Measurements from ENCODE around the gene P2RY11.

Gene P2RY11

DNA sequence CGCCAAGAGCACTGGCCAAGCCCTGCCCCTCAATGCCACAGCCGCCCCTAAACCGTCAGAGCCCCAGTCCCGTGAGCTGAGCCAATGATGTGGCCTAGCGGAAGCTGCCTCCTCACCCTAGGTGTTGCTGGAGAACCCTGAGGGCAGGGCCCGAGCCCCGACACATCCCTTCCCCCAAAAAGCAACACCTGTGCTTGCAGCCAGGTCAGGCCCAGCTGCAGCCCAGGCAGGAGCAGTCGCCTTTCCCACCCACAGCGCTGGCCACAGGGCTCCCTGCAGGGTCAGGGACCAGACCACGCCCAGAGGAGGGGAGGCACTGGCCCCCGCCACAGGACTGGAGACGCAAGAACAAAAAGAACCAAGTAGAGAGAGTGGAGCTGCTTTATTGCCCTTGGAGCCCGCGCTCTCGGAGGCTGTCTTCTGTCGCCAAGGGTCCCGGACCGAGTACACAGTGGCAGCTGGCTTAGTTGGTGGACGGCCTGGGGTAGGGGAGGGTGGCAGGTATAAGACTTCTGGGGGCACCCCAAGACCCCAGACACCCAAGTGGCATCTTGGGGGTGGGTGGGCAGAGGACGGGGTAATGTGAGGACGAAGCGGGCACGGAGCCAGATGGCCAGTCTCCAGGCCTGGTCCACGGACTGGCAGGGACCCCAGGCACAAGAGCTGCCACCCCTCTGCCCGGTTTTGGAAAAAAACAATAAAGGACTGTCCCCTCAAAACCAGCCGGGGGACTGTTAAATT lies 3.3 kb downstream of the P2RY11 start:
- peak; percentile 35 for DNase-seq

DNA sequence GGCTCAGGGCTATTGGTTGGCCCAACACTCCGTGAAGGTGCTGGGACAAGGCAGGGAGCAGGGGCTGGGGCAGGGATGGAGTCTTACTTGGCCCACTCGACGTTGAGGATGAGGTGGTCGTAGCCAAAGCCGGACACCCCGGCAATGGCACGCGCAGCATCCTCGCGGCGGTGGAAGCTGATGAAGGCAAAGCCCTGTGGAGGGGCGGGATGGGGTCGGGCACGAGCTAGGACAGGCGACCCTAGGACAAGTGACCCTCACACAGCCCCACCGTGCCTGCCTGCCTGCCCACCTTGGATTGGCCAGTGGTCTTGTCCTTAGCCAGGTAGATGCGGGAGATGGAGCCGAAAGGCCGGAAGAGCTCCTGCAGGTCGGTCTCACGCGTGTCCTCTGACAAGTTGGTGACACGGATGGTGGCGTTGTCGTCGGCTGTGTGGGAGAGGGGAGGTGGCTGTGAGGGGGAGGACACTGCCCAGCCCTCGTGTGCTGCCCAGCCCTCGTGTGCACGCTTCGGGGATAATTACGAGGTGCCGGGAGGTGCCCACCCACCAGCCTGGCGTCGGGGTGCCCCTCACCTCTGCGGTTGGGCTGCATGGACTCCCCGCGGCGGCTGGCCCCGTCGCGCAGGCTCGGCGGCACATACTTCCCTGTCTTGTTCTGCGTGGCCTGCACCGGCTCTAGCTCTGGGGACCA lies 4.0 kb downstream of the P2RY11 start:
- no peak for DNase-seq

DNA sequence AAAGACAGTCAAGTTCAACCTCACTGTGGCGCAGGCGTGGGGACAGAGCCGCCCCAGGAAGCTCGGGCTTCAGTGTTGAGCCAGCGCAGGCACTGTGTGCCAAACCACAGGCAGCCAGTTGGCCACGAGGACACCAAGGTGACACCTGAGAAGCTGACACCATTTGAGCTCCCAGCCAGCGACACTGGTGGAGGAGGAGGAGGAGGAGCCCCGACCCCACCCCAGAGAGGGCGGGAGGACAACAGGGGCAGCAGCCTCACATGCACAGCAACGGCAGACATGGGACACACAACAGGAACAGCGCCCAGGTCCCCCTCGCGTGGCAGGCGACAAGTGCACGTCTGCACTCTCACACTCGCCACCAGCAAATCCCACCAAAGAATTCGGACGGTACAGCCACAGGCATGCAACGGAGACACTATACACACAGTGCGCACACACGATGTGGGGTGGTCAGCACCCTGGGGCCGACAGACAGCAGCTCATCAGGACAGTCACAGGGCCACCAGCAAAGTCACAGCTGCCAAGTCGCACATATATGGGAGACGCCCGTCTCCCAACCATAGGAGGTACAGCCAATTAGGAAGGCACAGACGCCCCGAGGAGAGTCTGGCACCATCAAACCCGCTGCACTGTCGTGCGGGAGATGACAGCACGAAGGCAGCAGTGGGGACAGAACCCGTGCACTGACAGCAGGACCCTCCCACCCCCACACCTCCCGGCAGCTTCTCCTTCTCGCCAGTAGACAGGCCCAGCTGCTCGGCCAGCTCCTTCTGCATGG lies 4.8 kb downstream of the P2RY11 start:
- DNase-seq: no peak

DNA sequence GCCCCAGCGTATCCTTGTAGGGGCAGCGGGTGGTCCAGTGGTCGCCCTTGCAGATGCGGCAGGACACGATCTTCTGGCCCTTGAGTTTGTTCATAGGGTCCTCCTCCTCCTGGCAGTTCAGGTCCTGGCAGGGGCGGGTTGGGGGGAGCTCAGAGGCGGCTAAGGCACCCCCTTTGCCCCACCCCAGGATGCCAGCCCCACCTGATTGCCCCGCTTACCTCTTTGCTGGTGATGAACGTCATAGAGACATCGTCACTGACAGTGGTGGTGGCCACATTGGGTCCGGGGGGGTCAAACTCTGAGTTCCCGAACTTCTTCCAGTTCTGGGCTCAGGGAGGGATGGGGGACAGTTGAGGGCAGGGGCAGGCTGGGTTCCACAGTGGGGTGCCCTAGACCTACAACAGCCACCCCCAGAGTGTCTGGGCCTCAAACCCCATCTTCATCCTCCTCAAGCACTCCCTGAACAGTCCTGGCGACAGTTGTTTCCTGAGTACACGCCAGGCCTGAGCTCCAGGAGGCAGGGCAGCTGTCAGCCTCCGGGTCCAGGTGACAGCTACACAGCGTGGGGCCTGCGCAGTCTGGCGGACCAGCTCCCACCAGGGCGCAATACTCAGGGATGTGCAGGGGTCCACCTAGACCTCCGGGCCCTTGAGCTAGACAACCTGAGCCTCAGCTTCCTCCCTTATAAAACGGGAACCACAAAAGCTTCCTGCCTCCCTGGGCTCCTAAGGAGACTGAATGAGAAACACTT lies 5.5 kb downstream of the P2RY11 start:
- no peak for DNase-seq

DNA sequence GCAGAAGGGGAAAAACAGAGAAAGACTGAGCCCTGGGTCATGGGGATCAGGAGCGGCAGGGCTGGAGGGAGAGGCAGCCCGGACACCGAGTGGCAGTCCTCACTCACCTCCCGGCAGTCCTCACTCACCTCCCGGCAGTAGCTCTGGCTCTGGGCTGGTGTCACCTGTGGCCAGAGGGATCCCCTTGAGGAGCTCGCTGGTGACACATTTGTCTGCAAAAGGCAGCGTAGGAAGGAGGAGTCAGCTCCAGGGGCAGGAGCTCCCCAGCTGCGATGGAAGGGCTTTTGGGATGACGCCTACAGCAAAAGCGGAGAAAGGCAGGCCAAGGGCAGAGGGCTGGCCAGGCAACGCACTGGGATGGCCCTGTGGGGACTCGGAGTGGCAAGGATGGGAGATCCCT lies 7.5 kb downstream of the P2RY11 start:
- no peak for DNase-seq

DNA sequence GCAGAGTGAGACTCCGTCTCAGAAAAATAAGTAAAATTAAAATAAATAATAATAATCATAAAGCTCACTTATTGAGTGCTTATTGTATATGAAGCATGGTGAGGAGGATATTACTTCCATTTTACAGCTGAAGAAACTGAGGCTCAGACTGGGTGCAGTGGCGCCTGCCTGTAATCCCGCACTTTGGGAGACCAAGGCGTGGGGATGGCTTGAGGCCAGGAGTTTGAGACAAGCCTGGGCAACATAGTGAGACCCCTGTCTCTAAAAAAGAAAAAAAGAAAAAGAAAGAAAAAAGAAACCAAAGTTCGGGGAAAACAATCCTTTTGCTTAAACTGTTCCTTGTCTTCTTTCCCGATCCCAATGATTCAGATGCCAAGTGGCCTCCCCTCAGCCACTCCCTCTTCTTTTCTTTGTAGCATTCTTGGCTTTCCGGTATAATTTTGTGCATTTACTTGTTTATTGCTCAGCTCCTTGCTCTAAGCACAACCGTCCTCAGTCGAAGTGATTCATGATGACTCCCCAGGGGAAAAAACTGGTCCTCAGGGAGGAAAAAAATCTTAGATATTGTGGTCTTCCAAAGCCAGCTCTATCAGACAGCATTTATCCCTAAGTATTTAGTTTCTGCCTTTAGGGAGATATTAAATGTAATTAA lies 9.2 kb downstream of the P2RY11 start:
- DNase-seq: no peak

DNA sequence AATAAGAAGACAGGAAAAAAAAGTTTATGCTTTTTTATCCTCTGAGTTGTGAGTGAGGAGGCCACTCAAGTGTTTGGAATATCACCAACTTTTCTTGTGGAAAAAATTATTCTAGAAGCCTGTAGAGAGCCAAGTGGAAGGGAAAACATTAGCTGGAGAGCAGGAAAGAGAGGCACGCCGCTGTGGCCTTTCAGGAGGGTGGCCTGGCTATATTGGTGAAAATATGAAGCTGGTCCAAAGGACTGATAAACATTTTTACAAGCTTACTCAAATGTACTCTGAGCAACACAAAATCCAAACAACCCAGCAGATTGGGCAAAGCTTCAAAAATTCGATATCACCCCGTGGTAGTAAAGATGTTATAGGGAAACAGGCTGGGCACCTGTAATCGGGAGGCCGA lies 10.6 kb downstream of the P2RY11 start:
- no peak for DNase-seq

DNA sequence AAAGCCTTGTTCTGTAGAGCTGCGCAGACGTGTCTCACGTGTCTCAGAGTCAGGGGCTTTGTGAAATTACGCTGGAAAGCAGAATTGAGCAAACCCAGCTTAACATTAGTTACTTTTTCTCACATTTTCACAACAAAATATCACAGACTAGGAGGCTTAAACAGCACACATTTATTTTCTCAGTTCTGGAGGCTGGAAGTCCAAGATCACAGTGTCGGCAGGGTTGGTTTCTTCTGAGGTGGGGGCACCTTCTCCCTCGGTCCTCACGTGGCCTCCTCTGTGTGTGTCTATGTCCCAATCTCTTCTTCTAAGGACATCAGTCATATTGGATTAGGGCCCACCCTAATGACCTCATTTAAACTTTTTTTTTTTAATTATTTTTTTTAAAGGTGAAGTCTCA lies 12.9 kb downstream of the P2RY11 start:
- DNase-seq: no peak

DNA sequence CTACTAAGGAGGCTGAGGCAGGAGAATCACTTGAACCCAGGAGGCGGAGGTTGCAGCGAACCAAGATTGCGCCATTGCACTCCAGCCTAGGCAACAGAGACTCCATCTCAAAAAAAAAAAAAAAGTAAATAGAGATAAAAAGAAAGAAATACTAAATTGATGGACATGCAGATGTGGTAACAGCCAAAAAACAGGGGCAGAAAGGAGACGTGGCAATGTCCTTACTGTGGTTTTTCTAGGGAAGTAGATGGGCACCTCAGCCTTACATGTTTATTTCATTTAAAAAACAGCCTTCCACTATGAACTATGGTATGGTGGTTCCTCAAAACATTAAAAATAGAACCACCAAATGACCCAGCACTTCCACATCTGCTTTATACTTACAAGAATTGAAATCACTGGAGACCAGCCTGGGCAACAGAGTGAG lies 14.7 kb downstream of the P2RY11 start:
- DNase-seq: peak; percentile 100

DNA sequence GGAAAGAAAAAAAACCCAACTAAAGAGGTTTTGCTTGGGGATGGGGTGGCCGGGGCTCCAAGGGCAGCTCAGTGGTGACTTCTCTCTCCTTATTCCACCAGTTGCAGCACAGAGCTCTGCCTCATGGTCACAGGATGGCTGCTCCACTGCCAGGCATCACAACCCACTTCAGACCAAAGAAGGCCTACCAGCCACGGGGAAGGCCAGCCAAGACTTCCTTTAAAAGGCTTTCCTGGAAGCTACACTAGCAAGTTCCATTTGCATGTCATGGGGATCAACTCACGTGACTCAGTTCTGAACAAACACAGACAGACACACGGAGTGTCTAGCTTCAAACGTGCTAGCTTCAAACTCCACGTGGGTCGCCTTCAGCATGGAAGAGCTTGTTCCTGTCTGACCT lies 21.4 kb downstream of the P2RY11 start:
- DNase-seq: no peak

DNA sequence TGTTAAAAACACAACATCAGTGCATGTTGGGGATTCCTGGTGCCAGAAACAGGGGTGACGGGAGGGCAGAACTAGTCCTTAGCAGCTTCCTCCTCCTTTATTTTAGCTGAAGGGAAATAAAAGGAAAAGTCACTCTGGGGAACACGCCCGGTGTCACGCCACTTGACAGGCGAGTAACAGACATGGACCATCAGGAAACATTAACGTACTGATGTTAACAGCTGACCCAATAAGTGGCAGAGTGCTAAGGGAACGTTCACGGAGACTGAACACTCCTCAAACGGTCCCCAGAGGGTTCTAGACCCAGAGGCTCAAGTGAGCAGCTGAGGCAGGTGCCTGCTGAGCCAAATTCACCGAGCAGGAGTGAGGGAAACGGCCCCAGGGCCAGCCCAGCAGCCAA lies 22.1 kb downstream of the P2RY11 start:
- DNase-seq: no peak

DNA sequence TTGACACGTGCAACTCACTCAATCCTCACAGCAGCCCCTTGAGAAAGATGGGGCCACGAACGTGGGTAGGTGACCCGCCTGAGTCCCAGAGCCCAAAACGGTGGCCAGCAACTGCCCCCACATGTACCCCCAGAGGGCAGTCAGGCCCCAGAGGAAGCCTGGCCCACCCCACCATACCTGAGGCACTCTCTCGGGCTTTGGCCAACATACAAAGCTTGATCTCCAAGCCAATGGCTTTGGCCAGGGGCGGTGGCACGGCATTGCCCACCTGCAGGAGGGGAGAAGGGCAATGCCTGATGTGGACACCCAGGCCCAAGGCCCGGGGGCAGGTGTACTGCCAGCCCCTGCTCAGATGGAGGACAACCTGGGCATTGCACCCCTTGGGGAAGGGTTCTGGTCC lies 22.5 kb downstream of the P2RY11 start:
- DNase-seq: no peak

DNA sequence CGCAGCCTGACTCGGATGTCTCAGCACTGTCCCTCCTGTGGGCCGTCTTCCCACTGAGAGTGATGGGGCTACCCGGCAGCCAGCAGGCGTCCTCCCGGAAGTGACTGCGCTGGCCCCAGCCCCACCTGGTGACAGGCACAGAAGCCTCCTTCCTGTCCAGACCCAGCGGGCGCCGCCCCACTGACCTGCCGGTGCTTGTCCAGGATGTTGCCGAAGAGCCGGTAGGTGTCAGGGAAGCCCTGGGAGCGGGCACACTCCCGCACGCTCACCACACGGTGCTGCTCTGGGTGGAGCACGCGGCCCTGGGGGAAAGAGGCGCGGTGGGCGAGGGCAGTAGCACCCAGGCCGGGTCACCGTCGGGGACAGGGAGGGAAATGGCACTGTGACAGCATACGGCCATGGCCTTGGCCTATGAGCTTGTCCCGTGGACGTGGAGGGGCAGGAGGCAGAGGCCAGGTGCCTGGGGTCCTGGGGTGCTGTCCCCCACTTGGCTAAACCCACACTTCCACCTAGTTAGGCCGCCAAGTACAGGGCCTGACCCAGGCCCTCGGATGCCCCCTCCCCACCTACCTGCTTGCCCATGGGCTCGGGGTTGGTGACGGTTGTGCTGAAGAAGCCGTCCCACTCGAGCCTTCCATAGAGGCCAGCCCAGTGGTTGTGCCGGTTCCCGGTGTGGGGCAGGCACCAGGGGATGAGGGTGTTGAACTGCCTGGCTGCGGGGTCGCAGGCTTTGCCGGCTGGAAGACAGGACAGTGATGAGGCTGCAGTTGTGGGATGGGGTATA lies 24.2 kb downstream of the P2RY11 start:
- no peak for DNase-seq

DNA sequence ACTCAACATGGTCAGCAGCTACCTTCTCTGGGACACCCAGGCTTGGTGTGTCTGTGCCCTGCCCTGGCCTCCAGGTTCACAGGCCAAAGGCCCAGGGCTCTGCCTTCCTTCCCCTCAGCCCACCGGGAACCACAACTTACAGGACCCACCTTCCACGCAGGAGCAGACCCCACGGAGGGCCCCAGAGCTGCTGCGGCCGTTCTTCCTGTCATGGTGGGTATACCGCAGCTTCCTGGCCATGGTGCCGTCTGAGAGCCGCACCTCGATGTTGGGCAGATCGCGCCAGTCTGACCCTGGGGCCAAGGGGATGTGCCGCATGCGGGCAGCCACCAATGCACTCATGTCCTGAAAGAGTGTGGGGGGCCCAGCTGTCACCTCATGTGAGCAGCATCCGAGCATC lies 25.4 kb downstream of the P2RY11 start:
- no peak for DNase-seq

DNA sequence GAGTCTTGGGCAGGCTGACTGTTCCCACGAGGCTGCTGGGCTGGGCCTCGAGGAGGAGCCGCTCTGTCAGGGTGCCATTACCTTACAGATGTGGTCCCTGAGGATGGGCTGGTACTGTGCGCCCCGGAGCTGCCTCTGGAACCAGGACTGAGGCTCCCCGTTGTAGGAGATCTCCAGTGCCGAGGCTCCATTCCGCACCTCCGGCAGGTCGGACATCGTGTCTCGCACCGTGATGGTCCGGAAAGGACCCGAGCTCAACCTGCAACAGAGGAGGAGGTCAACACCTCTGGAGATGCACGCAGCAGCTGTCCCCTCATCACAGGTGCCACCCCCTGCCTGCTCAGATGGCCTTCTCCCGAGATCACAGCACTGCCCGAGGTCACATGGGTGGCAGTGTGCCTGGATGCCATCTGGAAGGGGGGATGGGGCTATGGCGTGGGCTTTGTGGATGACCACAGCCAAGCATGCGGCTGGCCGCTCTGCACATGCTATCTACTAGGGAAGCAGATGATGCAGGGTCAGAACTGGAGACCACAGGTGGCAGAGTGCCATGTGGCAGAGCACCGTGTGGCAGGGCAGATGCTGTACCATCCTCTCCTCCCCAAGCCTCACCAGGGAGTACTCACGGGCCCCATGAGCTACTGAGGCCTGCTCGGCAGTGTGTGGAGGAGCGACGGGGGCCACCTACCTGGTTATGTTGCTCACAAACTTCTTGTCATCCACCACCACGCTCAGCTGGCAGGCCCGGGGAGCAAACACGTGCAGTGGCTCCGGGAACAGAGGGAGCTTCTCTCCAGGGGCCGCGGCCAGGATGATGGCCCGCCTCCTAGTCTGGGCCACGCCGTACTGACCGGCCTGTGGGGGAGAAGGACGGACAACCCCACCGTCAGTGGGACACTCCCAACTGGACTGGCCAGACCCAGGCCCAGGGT lies 26.5 kb downstream of the P2RY11 start:
- no peak for DNase-seq

DNA sequence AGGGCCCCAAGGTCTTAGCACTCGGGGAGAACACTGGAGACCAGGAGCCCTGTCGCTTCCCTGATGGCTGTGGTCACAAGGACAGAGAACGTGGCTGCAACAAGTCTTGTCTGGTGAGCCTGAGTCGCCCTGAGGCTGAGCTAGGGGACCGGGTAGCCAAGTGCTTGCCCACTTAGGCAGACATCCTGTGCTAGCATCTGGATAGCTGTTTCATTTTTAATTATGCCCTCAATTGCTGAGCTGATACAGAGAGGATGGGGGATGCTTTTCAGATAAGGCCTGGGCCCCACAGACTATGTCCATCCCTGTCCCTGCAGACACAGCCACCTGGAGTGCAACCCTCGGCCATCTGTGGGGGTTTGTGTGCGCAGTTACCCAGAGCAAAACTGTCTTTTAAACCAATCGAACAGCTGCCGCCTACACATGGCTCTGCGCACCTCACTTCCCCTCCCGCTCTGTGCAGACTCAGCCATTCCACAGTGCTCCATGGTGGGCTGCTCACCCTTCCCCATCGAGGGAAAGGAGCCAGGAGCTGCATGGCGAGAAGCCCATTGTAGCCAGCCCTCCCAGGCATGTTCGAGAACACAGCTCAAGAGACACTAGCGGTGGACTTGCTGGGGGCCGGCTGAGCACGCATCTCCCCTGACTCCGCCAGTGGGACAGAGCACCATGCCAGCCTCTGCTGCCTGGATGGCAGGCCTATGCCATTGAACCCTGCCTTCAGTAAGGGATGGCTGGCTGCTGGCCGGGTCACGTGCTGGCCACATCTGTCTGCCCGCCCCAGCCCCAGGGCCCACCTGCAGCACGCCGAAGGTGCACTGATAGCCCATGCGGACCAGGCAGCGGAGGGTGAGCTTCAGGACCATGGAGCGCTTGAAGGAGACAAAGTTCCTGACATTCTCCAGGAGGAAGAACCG lies 27.6 kb downstream of the P2RY11 start:
- DNase-seq: no peak

DNA sequence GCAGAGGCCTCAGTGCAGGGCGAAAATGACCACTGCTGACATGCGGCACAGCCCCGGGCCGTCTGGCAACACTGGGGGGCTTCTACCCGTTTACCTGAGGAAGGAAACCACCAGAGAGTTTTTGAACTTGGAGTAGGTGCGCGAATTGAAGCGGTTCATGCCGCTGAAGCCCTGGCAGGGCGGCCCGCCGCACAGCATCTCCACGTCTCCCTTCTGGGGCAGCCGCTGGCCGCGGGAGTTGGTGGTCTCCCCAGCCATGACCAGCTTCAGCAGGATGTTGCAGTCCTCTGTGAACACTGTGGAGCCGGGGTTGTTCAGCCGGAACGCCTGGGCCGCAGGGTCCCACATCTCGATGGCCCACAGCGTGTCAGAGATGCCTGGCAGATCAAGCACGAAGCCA lies 28.5 kb downstream of the P2RY11 start:
- DNase-seq: no peak

DNA sequence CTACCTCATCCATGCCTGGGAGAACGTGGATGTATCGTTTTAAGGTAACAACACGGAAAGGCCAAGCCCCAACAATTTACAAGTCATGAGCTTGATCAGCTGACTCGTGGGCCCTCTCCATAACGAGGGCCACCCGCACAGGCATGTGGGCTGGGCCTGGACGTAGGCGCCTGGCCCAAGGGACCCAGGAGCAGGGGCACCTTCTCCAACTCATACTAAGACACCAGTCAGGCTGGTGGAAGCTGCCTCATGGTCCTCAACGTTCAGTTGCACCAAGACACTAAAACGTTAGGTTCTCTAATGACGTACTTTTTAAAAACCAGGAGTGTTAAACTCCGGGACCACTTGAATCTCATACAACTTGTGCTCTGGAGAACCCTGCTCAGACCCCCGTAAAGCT lies 30.0 kb downstream of the P2RY11 start:
- no peak for DNase-seq

DNA sequence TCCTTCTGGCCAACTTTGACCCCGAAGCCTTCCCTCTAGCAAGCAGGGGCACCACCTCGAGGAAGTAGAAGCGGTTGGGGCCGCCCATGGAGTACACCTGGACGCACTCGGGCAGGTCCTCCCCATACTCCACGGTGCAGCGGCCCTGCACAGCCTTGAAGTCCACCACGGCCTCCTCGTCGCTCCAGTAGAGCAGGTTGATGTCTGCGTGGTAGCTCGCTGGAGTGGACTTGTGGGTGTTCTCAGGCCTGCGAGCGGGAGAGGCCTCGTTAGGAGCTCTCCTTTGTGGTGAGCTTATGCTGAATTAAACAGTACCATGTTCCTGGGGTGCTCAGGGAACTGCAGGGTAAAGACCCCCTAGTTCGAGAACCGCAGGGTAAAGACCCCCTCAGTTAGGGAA lies 30.5 kb downstream of the P2RY11 start:
- DNase-seq: no peak

Data from MV-4-11 (cell line).